CD4-positive, alpha-beta T cell treated with Interferon gamma for 1 hour (primary cell): ENCODE data around the gene TGFA.
"Not testable (repeated sequence)": the region's sequence is repeated elsewhere in the genome, so short reads cannot be mapped to it uniquely, and the experiment has no call there.

ENCODE experiments used
- DNase-seq: peaks from one replicate; pipeline ENCODE4 v3.0.0-alpha.2; 2020

Gene TGFA

DNA sequence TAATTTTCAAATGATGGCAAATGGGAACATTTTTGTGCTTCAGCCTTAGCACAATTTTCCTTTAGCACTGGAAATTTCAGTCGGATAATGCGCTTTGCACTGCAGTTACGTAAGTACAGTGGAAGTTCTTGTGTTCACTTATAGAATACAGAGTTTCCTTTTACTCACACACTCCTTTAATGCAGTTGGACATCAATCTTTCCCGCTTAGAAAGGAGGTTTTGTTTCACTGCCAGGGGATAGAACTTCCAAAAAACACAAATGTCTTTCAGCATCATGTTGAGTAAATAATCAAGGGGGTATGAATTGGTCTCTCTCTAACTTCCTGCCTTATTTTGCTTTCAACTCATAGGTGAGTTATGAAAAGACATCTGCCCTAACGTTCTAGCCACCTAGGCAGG, 63.2 kb downstream of the TGFA start:
- DNase-seq = no peak

DNA sequence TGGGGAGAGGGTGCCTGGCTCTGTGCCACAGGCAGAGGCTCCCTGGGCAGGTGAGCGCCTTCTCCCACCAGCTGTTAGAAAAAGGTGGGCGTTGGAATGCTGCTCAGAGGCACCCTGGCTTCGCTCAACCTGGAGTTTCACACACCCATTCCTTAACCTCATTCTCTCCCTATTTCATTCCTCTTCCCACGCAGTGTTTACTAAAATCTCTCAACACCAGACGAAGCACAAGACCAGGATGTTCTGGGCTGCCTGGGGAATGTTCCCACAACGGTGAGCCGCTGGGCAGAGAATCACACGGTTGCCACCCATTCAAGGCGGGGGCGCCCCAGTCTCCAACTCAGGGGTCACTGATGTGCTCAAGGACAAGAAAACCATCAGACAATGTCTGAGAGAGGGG, 64.5 kb downstream of the TGFA start:
- no peak for DNase-seq

DNA sequence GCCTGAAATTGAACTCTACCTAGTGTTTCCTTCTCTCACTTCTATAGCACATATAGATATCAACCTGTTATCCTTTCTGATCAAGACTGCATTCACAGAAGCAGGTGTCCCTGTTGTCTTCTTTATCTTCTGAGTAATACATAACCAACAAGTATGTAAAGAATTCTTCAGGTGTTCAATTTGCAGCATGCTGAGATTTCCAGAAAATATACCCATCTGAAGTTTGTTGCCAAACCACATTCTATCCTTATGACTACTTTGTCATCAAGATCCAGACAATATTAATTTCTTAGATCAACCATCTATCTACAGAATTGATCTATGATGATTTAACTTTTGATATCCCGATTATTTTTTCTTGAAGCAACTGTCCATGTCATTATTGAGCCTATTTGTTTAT, 69.5 kb downstream of the TGFA start:
- no peak for DNase-seq

DNA sequence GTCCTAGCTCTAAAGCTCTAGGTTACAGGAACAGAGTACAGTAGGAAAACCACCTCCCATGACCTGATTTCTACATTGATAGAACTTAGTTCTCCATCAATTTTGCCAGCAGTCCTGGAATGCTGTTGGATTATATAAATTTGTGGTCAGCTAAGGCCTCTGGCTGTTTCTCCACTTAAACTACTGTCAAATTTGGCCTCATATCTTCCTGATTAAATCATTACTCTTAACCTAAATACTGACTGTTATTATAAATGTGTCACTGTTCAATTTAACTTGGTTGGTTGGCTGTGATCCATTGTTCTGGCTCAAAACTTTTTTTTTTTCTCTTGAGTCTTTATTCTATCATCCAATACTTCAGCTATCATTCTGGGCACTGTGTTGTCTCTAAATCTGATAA, 71.2 kb downstream of the TGFA start:
- DNase-seq = no peak

DNA sequence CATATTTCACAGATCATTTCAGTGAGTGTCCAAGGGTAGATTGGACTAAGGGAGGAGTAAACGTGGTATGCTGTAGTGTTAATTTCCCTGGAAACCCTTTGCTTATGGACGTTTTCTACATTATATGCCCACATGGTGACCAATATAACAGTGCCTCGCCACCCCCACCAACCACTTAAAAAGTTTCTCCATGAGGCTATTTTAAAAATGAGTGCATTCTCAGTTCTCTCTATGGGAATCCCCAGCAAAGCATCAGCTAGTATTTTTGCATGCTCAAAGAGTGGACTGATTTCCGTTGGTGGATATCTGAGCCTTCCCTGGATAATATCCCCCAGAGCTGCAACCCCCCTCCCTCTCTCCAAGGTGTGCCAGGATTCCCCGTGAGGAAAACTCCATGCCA, 73.2 kb downstream of the TGFA start:
- DNase-seq = no peak

DNA sequence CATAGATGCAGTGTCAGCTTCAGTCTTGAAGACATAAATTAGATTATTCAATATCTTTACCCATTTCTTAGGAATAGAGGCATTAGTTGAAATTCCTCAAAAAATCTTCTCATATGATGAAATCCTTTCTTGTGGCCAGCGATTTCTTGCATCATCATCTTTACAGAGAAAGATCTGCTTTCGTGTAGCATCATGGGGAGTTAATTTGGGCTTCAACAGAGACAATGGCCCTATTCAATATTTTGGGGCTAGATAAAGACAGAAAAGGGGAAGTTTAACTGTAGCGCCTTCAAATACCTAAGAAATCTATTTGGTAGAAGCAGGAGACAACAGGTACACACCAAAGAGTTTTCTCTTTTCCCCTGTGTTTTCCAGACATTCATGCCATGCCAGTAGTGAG, 73.8 kb downstream of the TGFA start:
- DNase-seq = no peak

DNA sequence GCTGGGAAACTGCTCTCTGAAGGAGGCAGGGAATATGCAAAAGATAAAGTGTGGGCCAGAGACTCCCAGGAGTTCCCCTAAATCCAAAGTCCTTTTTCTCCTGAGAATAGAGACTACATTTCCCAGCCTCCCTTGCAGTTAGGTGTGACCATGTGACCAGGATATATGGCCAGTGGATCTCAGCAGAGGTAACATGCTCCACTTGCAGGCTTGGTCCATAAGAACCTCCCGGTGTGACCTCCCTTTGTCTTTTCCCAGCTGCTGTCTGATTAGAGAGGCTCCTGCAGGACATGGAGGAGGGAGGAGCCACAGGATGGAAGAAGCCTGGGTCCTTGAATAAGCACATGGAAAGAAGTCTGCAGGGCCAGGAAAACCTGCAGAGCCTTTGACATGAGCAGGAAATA, 76.2 kb downstream of the TGFA start:
- DNase-seq = no peak

DNA sequence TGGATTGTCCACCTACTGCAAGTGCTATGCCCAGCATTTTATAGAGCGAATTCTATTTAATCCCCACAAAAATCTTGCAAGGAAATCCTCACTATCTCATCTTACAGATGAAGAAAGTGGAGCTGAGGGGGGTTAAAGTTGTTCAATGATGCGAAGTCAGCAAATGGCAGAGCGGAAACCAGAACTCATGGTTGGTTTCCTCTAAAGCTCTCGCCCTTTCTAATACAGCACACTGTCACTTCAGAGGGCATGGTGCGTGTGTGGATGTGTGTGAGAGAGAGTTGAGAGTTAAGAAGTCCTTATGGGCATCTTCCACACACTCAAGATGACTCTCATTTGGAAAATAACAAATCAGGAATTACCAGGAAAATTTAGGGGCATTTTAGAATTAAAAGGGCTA, 78.4 kb downstream of the TGFA start:
- no peak for DNase-seq

DNA sequence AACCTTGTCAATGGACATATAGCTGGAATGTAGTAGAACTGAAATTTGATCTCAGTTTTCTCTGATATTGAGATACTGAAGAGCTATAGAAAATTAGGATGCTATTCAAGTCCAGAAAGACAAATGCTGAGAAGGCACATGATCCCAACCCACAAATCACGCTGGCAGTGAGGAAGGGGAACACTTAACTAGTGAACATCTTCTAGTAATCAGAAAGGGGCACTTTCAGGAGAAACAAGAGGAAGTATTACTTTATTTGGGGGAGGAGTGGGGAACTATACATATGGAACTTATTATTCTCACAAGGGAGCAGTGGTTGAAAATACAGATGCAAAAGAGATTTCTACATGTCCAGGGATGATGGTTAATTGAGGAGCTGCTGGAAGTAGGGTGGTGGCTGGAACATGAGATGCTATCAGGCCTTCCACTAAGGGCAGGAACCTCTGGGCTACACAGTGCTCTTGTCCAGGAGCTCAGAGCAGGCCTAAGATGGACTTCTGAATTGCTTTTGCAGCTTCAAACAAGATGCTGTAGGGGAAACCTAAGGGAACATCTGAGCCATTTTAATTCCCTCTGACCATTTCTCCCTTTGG, 79.3 kb downstream of the TGFA start:
- no peak for DNase-seq

DNA sequence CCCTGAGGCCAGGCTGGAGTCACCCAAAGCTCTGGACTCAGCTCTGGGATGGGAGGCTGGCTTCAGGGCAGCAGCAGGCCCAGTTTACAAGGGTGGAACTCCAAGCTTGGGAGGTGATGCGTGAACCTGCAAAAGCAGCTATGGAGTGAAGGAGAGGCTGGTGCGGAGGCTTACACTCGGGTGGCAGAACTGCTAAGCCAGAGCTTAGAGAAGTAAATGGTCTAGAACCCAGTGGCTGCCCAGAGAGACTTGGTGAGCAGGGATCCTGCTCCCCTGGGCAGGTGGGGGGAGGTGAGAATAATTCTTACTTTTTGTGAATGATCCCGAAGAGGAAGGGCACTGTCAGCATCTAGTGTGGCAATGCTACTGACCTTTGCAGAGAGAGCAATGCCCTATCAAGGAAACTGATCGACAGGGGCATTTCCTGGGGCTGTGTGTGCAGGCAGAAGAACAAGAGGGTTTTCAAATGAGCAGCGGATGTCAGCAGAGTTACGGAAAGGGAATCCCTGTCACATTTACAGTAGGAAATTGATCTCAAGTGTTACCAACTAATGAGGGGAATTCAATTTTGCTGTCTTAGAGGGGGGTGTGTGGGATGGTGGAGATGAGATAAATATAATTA, 80.4 kb downstream of the TGFA start:
- DNase-seq = no peak

DNA sequence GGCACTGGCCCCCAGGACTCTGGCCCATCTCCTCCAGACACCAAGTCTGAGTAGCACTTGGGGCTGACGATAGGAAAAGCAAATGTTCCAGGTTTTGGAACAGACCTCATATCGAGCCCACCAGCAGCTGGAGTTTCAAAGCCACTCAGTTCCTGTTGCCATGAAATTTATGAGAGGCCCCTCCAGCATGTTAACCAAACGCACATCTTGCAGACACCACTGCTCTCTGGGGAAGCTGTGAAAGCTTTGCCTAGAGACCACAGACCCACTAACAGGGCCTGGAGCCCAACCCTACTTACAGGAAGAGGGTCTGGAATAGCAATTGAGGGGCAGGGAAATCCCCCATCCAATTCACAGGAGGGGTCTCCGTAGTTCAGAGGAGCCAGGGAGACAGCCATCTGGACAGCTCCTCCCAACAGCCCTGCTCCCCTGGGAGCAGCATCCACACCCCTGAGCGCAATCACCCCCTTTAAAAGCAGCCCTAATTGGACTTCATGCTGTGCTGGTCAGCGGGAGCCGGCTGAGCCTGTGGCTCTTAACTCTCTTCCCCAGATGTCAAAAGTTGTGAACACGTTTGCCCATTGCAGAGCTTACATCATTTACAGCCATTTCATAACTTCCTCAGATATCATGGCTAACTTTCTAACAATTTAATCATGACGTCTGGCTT, 81.3 kb downstream of the TGFA start:
- no peak for DNase-seq

DNA sequence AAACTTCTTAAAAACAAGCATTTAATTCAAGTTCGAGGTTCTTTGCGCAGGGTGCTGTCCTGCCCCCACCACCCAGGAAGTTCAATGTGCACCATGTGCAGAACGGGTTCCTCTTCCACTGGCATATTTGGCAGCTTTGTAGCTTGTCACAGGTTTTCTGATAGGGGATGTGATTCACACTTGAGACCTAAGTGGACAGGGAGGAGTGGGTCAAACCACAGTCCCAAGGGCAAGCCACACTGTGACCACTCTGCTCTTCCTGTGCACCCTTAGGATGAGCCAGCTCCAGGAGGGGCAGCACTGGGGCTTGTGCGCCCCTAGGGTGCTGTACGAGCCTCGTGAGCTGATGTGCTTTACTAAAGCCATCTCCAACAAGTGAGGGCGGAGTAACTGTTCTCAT, 82.5 kb downstream of the TGFA start:
- no peak for DNase-seq

DNA sequence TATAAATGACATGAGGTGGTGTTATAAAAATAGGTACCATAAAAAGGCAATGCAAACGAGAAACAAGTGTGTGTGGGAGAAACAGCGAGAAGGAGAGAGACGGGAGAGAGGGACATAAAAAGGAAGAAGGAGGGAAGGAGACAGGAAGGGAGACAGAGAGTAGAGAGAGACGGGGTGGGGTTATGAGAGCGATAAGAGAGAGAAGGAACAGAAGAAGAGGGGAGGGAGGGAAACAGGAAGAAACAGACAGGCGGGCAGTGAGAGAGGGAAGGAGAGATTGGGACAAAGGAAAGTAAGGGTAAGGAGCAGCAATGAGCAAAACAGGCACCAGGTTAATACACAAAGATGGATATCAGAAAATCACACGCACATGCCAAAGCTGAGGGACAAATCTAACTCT, 83.7 kb downstream of the TGFA start:
- DNase-seq = no peak

DNA sequence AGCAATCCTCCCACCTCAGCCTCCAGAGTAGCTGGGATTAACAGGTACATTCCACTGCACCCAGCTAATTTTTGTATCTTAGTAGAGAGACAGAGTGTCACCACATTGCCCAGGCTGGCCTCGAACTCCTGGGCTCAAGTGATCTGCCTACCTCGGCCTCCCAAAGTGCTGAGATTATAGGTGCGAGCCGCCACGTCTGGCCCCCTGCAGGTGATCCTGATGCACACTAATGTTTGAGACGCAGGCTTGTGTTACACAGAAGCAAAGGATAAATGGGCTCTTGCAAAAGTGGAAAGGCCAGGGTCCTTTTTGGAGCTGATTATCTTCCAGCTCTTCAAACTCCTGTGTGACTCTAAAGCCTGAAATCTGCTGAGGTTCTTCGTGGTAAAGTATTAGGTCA, 84.2 kb downstream of the TGFA start:
- DNase-seq = no peak

DNA sequence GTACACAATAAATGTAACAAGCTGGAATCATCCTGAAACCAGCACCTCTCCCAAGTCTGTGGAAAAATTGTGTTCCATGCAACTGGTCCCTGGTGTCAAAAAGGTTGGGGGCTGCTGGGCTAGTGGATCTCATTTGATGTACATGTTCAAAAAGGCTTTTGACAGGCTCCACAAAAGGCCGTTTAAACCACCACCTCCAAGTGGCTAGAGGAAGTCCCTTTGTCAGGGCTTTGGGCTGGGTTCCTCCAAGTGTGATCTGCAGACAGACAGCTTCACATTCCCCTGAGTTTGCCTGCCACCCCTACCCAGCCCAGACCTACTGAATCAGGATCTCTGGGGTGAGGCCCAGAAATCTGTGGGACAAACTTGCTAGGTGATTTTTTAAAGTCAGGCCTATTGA, 84.7 kb downstream of the TGFA start:
- no peak for DNase-seq

DNA sequence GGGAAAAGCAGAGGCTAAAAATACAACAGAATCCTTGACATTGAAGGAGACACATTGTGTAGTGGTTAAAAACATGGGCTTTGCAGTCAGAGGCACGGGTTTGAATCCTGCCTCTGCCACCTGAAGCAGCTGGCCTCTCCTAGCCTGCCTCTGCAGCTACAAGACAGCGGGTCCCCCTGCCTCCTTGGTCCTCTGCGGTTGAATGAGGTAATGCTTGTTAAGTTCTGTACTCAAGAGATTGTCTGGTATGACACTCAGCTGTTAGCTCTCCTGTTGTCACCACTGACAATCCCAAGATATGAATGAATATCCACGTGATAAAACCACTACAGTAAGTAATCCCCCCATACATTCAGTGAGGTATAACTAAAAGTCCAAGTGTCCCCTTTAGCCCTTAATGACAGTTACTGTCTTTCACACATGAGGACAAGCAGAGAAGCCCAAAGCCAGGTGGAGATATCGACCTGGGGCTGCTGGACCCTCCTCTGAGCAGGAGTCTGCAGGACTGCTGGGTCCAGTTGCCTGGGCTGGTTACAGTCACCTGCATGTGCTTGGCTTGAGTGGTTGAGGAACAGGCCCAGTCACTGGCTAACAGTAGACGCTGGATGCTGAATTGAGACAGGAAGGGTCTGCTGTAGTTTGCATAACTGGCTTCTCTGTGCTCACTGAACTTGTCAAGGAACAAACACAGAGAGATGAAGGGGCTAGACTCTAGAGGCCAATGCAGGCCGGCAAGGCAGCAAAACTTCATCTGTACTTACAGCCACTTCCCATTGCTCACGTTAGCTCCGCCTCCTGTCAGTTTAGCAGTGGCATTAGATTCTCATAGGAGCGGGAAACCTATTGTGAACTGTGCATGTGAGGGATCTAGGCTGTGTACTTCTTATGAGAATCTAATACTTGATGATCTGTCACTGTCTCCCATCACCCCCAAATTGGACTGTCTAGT, 85.5 kb downstream of the TGFA start:
- no peak for DNase-seq

DNA sequence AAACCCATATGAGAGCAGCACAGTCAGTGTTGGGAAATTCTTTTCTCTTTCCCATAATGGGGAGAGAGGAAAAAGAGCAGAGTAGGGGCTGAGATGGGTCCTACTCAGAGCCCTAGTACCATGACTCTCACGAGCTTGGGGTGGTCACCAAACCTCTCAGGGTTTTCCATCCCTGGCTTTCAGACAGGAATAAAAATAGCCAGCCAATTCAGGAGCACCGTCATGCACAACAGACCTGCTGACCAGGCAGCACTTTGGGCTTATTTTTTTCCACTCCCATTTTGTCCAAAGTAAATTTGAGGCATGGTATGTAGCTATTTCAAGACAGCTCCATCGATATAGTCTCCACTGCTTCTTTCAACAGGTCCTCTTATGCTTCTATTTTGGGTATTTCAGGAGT, 86.4 kb downstream of the TGFA start:
- no peak for DNase-seq

DNA sequence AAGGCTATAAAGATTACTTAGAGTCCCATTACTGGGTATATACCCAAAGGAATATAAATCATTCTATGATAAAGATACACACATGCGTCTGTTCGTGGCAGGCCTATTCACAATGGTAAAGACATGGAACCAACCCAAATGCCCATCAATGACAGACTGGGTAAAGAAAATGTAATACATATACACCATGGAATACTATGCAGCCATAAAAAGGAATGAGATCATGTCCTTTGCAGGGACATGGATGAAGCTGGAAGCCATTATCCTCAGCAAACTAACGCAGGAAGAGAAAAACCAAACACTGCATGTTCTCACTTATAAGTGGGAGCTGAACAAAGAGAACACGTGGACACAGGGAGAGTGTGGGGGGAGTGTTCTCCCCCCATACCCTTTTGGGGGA, 87.0 kb downstream of the TGFA start:
- not testable (repeated sequence) for DNase-seq

DNA sequence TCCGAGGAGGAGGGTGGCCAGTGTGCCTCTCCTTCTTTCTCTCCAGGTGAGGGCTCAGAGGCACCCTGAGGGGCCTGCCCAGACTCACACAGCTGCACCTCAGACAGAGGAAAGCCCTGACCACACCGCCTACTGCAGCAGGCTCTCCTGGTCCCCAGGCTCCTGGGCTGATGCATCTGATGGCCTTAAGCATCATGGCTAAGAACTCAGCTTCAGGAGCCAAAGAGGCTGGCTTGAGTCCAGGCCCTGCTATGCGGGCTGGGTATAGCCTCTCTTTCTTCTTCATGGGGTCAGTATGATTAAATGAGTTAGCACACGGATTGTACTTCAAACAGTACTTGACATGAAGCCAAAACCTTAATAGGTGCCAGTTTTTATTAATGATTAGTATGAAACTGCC, 89.6 kb downstream of the TGFA start:
- no peak for DNase-seq

DNA sequence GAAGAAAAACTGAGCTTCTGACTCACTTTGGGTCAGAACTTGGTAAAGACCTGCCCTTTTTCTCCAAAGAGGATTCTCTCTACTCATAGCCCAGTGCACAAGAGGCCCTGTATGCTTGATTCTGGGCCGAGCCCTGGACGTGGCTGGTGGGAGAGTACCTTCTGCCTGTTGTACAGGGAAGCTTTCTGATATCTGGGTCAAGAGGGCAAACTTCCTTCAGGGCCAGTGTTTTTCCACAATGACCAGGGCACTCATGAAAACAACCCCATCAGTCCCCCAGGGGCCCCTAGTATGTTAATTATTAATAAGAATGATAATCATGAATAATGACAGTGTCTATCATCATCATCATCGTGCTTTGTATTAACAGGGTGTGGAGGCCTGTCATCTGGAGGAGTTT, 90.0 kb downstream of the TGFA start:
- no peak for DNase-seq

DNA sequence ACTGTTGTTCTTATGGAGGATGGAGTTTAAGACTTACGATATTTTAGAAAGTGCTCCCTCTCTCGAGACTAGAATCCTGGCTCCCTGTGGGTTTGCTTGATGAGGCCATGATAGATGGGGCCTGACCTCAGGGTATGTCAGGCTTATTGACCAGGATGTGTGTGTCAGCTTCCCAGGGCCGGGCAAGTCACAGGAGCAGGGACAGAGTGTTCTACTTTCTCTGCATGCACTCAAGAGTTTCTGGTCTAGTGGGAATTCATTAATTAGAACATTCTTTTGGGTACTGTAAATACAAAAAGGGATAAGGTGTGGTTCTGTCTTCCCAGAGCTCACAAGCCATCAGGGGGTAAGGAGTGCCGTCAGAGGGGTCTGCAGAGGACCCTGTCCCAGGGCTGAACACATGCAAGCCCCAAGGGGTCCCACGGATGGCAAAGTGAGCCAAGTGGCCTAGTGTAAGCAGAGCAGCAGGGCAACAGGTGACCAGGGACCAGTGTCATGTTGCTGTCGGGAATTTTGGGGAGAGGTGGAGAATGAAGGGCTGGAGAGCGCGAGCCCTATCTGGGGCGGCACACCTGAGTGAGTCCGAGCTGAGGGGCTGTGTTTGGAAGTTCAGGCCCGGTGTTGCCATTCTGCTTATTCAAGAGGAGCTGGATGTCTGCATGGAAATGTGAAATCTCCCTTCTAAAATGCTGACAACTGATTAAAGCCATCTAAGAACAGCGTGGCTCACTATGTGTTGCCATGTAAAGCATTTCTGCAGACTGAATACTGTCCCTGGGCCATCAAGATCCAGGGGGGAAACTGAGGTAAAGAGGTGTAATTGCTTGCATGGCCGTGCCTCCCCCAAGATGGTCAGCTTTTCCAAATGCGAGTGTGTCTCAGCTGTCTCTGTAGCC, 91.4 kb downstream of the TGFA start:
- DNase-seq = no peak

DNA sequence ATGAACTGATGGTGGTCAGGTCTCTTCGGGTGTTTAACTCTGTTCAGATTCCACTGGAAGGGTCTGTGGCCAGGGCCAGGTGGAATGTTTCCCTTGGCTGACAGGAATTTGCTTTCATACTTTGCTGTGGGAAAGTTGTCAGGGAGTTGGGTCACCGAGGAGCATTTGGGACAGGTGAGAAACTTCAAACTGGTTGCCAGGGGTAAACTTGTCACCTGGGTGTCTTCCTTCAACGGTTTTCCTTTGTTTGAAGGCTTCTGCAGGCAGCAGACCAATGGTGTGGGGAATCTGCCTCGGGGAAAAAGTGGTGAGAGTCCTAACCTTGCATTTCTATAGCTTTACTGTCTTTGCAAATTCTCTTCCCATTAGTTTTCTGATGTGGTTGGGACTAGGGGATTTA, 92.2 kb downstream of the TGFA start:
- DNase-seq = no peak

DNA sequence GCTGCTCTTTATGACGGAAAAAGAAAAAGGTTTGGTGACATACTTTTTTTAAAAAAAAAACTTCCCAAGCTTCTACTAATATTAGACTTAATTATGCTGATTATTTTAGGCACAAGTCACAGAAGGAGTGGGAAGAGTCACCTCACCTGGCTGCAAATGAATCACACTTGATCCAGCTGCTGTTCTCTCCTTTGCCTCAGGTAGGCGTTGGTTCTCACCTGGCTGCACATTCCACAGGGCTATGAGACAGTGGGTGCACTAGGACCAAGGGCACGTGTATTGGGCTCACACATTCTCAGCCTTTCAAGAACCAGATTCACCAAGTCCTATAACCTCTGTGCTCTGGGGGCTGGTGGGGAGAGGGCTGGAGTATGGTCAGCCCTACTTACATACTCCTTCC, 93.3 kb downstream of the TGFA start:
- DNase-seq = no peak
